Thyroid gland (tissue), 4 donors: Measurements from ENCODE around the gene SLC15A1. TPM values are rescaled to one million over a fixed set of nuclear protein-coding genes. Genes with fewer than 3 reads are reported as not detected.

Experiments used
- DNase-seq, 2 donors: peaks; one replicate each; pipeline ENCODE4 v3.0.0-alpha.2; 2019
- H3K27ac ChIP-seq, 3 donors: fragments of 200-600 bp; sonication (generic); 1 replicate in 2 of 3; 2 replicates in 1 of 3; pipeline ENCODE4 v1.5.1; 2016 to 2019; ENCODE audit warnings: mild to moderate bottlenecking in 1 of 3, moderate library complexity in 1 of 3
- H3K27me3 ChIP-seq: fragments of 200-600 bp; sonication (generic); one replicate; pipeline ENCODE4 v1.5.1; 2019
- H3K36me3 ChIP-seq, 2 donors: fragments of 200-600 bp; sonication (generic); one replicate each; pipeline ENCODE4 v1.5.1; 2016 to 2019
- H3K4me1 ChIP-seq, 2 donors: fragments of 200-600 bp; sonication (generic); one replicate each; pipeline ENCODE4 v1.5.1; 2017 to 2019
- H3K4me3 ChIP-seq, 3 donors: fragments of 200-600 bp; sonication (generic); replicated peaks in 1 of 3; 1 replicate in 2 of 3; 2 replicates in 1 of 3; pipeline ENCODE4 v1.5.1; 2016; ENCODE audit warnings: mild to moderate bottlenecking in 1 of 3
- H3K9me3 ChIP-seq: fragments of 200-600 bp; sonication (generic); one replicate; pipeline ENCODE4 v1.5.1; 2017
- POLR2A ChIP-seq, 2 donors: fragments of 450-650 bp; IDR thresholded peaks; one replicate each; pipeline ENCODE4 v1.6.1; 2017; ENCODE audit warnings: antibody characterized with exemption in 2 of 2, mild to moderate bottlenecking in 2 of 2, moderate library complexity in 1 of 2
- WGBS, 2 donors: methylation state at CpG; one replicate each; pipeline ENCODE4 v1.1.5; 2017; 5-methylcytosine and 5-hydroxymethylcytosine counted together
- intact Hi-C: fragments of 100-400 bp; cut with DNase I; formaldehyde crosslinking; loops from one replicate; pipeline ENCODE4 v1.15.1; 2023
- total RNA-seq, 4 donors: library from RNA; depleted of rRNA; stranded (reverse); fragments of >200 nt; gene quantifications; one replicate each; pipeline ENCODE4 v1.2.3, GENCODE V29; 2016
- TF ChIP-seq, protein P1 (sequence below), 6 experiments: fragments of 200-600 bp in 3 of 6; fragments of 450-650 bp in 3 of 6; sonication (generic) in 3 of 6; IDR thresholded peaks; one replicate each; pipeline ENCODE4 v1.5.1; 2016 to 2019; ENCODE audit warnings: antibody characterized with exemption in 6 of 6, mild to moderate bottlenecking in 2 of 6, inconsistent platforms in 1 of 6, moderate library complexity in 1 of 6

Gene SLC15A1
- total RNA-seq, 4 donors from 2014 or later, result 0.33 TPM; not detected in 3

DNA sequence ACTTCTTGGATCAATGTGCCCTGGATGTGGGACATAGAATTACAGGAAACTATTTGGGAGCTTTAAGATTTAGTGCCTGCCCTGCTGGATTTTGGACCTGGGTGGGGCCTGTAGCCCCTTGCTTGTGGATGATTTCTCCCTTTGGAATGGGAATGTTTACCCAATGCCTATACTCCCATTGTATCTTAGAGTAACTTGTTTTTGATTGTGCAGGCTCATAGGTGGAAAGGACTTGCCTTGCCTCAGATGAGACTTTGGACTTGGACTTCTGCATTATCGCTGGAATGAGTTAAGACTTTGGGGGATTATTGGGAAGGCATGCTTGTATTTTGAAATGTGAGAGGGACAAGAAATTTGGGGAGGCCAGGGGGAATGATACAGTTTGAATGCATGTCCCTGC, 13.5 kb downstream of the SLC15A1 start:
- no peaks in the 10 kb centered on the region for H3K4me1 ChIP-seq
- 97 to 100% methylated on average over 1 of the region's 1 CpG for WGBS, 2 donors

DNA sequence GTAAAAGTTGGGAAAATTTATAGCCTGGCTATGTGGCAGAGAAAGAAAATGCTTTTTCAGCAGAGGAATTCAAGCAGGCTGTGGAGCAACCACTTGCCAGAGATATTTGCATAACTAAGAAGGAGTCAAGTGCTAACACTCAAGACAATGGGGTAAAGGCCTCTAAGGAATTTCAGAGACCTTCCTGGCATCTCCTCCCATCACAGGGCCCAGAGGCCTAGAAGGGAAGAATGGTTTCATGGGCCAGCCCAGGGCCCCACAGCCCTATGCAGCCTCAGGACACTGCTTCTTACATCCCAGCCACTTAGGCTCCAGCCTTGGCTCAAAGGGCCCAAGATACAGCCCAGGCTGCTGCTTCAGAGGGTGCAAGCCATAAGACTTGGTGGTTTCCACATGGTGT, 14.3 kb downstream of the SLC15A1 start:
- Histone ChIP-seq H3K27ac (no peak overlapping the region), H3K36me3 (no peaks in the 10 kb centered on the region), H3K27me3 (no peaks in the 10 kb centered on the region), H3K9me3 (no peaks in the 10 kb centered on the region), H3K4me3 (no peak overlapping the region), H3K4me1 (no peaks in the 10 kb centered on the region)
- no peak for DNase-seq
- intact Hi-C loops, result no loop called here
- TF ChIP-seq POLR2A (IDR thresholded peaks at IDR 0.05), result no peak
- TF ChIP-seq, protein P1, sequence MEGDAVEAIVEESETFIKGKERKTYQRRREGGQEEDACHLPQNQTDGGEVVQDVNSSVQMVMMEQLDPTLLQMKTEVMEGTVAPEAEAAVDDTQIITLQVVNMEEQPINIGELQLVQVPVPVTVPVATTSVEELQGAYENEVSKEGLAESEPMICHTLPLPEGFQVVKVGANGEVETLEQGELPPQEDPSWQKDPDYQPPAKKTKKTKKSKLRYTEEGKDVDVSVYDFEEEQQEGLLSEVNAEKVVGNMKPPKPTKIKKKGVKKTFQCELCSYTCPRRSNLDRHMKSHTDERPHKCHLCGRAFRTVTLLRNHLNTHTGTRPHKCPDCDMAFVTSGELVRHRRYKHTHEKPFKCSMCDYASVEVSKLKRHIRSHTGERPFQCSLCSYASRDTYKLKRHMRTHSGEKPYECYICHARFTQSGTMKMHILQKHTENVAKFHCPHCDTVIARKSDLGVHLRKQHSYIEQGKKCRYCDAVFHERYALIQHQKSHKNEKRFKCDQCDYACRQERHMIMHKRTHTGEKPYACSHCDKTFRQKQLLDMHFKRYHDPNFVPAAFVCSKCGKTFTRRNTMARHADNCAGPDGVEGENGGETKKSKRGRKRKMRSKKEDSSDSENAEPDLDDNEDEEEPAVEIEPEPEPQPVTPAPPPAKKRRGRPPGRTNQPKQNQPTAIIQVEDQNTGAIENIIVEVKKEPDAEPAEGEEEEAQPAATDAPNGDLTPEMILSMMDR (IDR thresholded peaks at IDR 0.05), result no peak

More for the DNA sequence above, 13.5 kb downstream of the SLC15A1 start:
- DNase-seq, result no peak
- H3K27ac ChIP-seq, result no peak overlapping the region
- no peaks in the 10 kb centered on the region for H3K27me3 ChIP-seq
- TF ChIP-seq POLR2A (IDR thresholded peaks at IDR 0.05), result no peak
- TF ChIP-seq, protein P1 (IDR thresholded peaks at IDR 0.05), result no peak
- intact Hi-C loops, result no loop called here
- no peaks in the 10 kb centered on the region for H3K9me3 ChIP-seq
- H3K4me3 ChIP-seq, result no peak overlapping the region
- H3K36me3 ChIP-seq, result no peaks in the 10 kb centered on the region

DNA sequence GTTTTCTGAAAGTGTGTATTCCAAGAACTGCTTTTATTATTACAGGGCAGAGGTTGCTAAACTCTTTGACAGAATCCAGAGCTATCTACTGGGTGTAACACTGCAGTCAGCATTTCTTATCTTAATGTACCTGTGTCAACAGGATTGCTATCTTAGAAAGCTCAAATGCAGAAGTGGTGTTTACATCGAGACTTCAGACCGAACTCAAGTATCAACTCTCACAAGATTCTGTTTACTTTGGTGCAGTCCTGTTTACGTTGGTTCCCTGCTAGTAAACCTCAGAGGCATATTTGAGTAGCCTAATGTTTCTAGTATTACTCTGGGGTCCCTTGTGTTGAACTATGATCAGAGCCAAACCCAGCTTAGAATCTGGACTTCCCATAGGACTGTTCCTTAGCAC, 20.5 kb downstream of the SLC15A1 start:
- Histone ChIP-seq H3K9me3 (no peaks in the 10 kb centered on the region), H3K27ac (no peak overlapping the region), H3K4me3 (no peak overlapping the region), H3K27me3 (no peaks in the 10 kb centered on the region), H3K36me3 (no peaks in the 10 kb centered on the region), H3K4me1 (peaks cover 0 to 6% of the 10 kb centered on the region in 2 donors)
- intact Hi-C loops, result no loop called here
- no peak for DNase-seq
- 44 to 53% methylated on average over 3 of the region's 3 CpGs for WGBS, 2 donors
- no peak for TF ChIP-seq POLR2A (IDR thresholded peaks at IDR 0.05)
- TF ChIP-seq, protein P1 (IDR thresholded peaks at IDR 0.05), result no peak

DNA sequence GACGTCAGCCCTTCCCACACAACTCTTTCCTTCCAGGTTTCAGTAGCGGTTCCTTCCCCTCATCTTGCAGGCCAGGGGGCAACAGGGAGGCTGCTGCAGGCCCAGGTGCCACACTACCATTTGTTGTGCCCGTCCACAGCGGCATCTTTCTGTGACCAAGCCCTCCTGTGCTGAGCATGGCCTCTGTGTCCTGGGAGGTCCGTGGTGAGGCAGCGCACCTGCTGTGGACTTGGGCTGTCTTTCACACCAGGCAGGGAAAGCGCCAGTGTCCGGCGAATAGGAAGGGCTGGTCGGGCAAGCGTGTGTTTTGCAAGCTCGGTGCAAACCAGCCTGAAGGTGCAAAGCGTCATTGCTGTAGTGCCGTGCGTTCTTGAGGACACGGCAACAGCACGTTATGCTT, 21.4 kb downstream of the SLC15A1 start:
- peaks cover 0 to 6% of the 10 kb centered on the region in 2 donors for H3K4me1 ChIP-seq
- WGBS, 2 donors, result 94% methylated on average over 17 of the region's 17 CpGs
- TF ChIP-seq, protein P1 (IDR thresholded peaks at IDR 0.05), result no peak
- no peak for TF ChIP-seq POLR2A (IDR thresholded peaks at IDR 0.05)
- H3K36me3 ChIP-seq, result no peaks in the 10 kb centered on the region
- H3K27ac ChIP-seq, result no peak overlapping the region
- no peak for DNase-seq
- H3K27me3 ChIP-seq, result no peaks in the 10 kb centered on the region
- no peaks in the 10 kb centered on the region for H3K9me3 ChIP-seq
- intact Hi-C loops, result no loop called here
- no peak overlapping the region for H3K4me3 ChIP-seq

DNA sequence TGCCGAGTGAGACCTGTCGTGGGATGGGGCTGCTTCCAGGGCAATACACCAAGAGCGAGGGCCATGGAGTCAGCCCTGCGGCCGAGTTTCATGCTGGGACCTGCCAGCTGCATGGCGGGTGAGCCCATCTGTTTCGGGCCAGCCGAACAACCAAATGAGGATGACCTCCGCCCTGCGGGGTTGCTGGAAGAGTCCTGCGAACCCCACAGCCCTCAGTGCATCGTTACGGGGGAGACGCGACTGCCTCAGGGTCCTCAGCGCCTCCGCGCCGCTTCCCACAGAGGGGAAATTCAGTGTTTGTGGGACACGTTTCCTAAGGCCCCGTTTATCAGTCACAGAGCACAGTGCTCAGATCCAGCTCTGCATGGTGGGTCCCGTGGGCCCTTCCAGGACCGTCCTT, 22.0 kb downstream of the SLC15A1 start:
- Histone ChIP-seq H3K36me3 (no peaks in the 10 kb centered on the region), H3K4me1 (peaks cover 0 to 6% of the 10 kb centered on the region in 2 donors), H3K27ac (no peak overlapping the region), H3K27me3 (no peaks in the 10 kb centered on the region), H3K4me3 (no peak overlapping the region), H3K9me3 (no peaks in the 10 kb centered on the region)
- no peak for TF ChIP-seq POLR2A (IDR thresholded peaks at IDR 0.05)
- TF ChIP-seq, protein P1 (IDR thresholded peaks at IDR 0.05), result no peak
- intact Hi-C loops, result no loop called here
- no peak for DNase-seq
- 94 to 95% methylated on average over 13 to 23 of the region's 23 CpGs for WGBS, 2 donors
